ENCODE results near the gene CDK11B. TPM values are rescaled to one million over a fixed set of nuclear protein-coding genes. Genes with fewer than 3 reads are reported as not detected.

The CDK11B gene
- total and polyA plus RNA-seq, 11 donors = 20.4 to 39.4 (median 24.8) TPM

DNA sequence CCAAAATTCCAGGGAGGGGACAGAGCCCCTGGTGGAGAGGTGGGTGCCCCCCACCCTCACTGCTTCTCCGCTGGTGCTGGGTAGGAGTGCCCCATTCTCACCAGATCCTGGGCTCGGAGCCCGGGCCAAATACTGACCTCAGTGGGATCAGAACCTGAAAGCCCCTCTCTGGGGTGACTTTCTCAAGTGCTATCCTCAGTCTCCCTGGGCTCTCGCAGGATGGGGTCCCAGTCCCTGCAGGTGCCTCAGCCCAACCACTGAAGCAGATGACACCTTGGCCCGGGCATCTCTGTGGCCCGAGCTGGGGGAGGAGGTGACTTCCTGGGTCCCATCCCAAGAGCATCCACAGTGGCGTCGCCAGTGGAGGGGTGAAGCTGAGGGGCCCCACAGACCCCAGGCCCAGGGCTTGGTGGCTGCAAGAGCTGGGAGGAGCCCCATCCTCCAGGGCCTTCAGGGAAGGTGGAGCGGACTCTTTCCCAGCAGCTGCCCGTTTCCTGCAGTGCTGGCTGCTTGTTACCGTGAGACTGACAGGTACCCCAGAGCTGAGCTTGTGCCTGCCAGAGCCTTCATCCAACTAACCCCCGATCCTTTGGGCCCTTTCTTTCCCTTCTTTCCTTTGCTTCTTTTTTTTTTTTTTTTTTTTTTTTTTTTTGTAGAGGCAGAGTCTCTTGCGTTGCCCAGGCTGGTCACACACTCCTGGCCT lies 55.0 kb downstream of the CDK11B start:
- Histone ChIP-seq H3K36me3 (no peaks in the 10 kb centered on the region), H3K27ac (no peak overlapping the region), H3K27me3 (peaks cover 6 to 38% (median 20%) of the 10 kb centered on the region in 9 donors), H3K4me3 (no peak overlapping the region), H3K9me3 (no peaks in the 10 kb centered on the region), H3K4me1 (peaks cover 0 to 21% (median 6%) of the 10 kb centered on the region in 12 donors)
- TF ChIP-seq, protein P1, sequence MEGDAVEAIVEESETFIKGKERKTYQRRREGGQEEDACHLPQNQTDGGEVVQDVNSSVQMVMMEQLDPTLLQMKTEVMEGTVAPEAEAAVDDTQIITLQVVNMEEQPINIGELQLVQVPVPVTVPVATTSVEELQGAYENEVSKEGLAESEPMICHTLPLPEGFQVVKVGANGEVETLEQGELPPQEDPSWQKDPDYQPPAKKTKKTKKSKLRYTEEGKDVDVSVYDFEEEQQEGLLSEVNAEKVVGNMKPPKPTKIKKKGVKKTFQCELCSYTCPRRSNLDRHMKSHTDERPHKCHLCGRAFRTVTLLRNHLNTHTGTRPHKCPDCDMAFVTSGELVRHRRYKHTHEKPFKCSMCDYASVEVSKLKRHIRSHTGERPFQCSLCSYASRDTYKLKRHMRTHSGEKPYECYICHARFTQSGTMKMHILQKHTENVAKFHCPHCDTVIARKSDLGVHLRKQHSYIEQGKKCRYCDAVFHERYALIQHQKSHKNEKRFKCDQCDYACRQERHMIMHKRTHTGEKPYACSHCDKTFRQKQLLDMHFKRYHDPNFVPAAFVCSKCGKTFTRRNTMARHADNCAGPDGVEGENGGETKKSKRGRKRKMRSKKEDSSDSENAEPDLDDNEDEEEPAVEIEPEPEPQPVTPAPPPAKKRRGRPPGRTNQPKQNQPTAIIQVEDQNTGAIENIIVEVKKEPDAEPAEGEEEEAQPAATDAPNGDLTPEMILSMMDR (IDR thresholded peaks at IDR 0.05) = no peak
- no peak for TF ChIP-seq POLR2A (IDR thresholded peaks at IDR 0.05)
- peak in 1 of 5 donors; percentile 23 for DNase-seq
- intact Hi-C loops (cut with DNase I) = no loop called here
- WGBS, 4 donors = 65 to 71% (median 68%) methylated on average over 11 to 13 of the region's 13 CpGs
- no peak for ATAC-seq

DNA sequence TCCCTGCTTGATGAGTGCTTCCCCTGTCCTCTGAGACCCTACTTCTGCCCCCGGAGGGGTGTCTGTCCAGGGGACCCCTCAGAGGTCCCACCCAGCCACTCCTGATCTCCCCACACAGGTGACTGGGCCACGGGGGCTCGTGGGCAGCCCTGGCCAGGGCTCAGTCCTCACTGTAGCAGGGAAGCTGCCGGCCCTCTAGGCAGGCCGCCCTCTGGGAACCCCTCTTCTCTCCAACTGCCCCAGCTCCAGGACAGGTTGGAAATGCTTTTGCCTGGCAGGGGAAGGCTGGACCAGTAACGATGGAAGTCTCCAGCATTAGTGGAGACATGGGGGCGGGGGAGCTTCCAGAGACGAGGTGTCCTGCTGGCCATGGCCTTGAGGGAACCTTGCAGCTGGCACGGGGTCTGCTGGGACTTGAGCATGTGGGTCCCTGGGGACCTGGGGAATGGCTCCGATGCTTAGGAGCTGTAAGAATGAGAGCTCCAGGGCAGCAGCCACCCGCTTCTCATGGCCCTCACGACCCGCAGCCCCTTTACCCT lies 55.8 kb downstream of the CDK11B start:
- DNase-seq (peak in 2 of 5 donors; percentile 18 to 19), ATAC-seq (no peak)
- TF ChIP-seq, protein P1 (IDR thresholded peaks at IDR 0.05) = no peak
- no peak for TF ChIP-seq POLR2A (IDR thresholded peaks at IDR 0.05)
- WGBS, 4 donors = 61 to 83% (median 67%) methylated on average over 3 to 13 of the region's 13 CpGs
- Histone ChIP-seq H3K4me3 (no peak overlapping the region), H3K27me3 (peaks cover 6 to 46% (median 21%) of the 10 kb centered on the region in 9 donors), H3K9me3 (no peaks in the 10 kb centered on the region), H3K4me1 (peaks cover 0 to 21% (median 6%) of the 10 kb centered on the region in 12 donors), H3K36me3 (no peaks in the 10 kb centered on the region), H3K27ac (no peak overlapping the region)
- intact Hi-C loops (cut with DNase I) = no loop called here

- Histone ChIP-seq H3K4me3 (no peak overlapping the region), H3K36me3 (no peaks in the 10 kb centered on the region), H3K27me3 (peaks cover 6 to 52% (median 24%) of the 10 kb centered on the region in 9 donors), H3K27ac (no peak overlapping the region), H3K9me3 (no peaks in the 10 kb centered on the region), H3K4me1 (peaks cover 0 to 25% (median 9%) of the 10 kb centered on the region in 12 donors)
- no peak for DNase-seq
- intact Hi-C loops (cut with DNase I) = no loop called here
- WGBS, 4 donors = 55 to 61% (median 58%) methylated on average over 18 of the region's 18 CpGs
- no peak for TF ChIP-seq POLR2A (IDR thresholded peaks at IDR 0.05)
- TF ChIP-seq, protein P1 (IDR thresholded peaks at IDR 0.05) = no peak
- ATAC-seq = no peak
Observed at GRCh38 chr1:1602304-1602967, 56.4 kb downstream of the CDK11B start.

All from heart left ventricle (tissue), 16 donors.